NCI-H510A treated with DMSO at 0.1 percent for 48 hours (cell line): ENCODE results near the gene SPDYE11.
"Not testable (repeated sequence)": the region's sequence is repeated elsewhere in the genome, so short reads cannot be mapped to it uniquely, and the experiment has no call there.

ENCODE experiments used
- DNase-seq: peaks from one replicate; lab custom pipeline; 2025; lab: John Stamatoyannopoulos, UW

Gene SPDYE11, protein sequence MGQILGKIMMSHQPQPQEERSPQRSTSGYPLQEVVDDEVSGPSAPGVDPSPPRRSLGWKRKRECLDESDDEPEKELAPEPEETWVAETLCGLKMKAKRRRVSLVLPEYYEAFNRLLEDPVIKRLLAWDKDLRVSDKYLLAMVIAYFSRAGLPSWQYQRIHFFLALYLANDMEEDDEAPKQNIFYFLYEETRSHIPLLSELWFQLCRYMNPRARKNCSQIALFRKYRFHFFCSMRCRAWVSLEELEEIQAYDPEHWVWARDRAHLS

DNA sequence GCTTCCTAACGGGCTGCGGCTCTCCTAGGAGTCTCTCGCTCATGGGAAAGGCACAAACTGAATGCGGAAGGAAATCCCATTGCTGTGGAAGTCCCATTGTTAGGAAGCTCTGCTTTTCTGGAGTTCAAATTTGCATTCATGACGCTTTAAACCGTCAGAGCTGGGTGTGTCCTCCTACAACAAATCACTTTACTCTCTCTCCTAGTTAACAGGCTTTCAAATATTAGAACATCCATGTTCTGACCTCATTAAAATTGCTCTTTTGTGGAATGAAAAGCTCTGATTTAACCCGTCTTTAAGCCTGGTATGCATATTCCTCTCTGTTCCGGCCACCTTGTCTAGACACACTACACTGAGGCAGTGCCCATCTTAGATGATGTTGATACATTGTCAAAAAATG, at the start of gene SPDYE11:
Gene SPDYE11, minus strand, starts transcription at position 101 of the 400 bp plus-strand sequence. CDS start 1,800 bp downstream, outside the sequence.
- not testable (repeated sequence) for DNase-seq

DNA sequence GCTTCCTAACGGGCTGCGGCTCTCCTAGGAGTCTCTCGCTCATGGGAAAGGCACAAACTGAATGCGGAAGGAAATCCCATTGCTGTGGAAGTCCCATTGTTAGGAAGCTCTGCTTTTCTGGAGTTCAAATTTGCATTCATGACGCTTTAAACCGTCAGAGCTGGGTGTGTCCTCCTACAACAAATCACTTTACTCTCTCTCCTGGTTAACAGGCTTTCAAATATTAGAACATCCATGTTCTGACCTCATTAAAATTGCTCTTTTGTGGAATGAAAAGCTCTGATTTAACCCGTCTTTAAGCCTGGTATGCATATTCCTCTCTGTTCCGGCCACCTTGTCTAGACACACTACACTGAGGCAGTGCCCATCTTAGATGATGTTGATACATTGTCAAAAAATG, 28.2 kb upstream of the SPDYE11 start, which contains the start of gene SPDYE9:
Gene SPDYE9, minus strand, starts transcription at position 101 of the 400 bp plus-strand sequence. CDS start 1,800 bp downstream, outside the sequence.
- not testable (repeated sequence) for DNase-seq

DNA sequence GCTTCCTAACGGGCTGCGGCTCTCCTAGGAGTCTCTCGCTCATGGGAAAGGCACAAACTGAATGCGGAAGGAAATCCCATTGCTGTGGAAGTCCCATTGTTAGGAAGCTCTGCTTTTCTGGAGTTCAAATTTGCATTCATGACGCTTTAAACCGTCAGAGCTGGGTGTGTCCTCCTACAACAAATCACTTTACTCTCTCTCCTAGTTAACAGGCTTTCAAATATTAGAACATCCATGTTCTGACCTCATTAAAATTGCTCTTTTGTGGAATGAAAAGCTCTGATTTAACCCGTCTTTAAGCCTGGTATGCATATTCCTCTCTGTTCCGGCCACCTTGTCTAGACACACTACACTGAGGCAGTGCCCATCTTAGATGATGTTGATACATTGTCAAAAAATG, 28.0 kb downstream of the SPDYE11 start, which contains the start of gene SPDYE8:
Gene SPDYE8, minus strand, starts transcription at position 101 of the 400 bp plus-strand sequence. CDS start 1,800 bp downstream, outside the sequence.
- DNase-seq, result not testable (repeated sequence)

DNA sequence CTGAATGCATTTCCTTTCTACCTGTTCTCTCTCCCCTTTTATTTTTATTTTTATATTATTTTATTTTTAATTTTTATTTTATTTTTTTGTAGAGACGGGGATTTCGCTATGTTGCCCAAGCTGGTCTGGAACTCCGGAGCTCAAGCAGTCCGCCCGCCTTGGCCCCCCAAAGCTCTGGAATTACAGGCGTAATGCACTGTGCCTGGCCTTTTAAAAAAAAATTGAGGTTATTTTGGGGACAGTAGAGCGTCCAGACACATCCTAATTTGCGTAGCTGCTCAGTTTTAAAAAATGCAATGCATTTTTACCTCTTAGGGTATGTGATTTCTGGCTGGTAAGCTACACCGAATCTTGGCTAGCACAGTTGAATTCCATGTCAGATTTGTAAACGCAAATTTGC, 51.2 kb downstream of the SPDYE11 start:
- not testable (repeated sequence) for DNase-seq

DNA sequence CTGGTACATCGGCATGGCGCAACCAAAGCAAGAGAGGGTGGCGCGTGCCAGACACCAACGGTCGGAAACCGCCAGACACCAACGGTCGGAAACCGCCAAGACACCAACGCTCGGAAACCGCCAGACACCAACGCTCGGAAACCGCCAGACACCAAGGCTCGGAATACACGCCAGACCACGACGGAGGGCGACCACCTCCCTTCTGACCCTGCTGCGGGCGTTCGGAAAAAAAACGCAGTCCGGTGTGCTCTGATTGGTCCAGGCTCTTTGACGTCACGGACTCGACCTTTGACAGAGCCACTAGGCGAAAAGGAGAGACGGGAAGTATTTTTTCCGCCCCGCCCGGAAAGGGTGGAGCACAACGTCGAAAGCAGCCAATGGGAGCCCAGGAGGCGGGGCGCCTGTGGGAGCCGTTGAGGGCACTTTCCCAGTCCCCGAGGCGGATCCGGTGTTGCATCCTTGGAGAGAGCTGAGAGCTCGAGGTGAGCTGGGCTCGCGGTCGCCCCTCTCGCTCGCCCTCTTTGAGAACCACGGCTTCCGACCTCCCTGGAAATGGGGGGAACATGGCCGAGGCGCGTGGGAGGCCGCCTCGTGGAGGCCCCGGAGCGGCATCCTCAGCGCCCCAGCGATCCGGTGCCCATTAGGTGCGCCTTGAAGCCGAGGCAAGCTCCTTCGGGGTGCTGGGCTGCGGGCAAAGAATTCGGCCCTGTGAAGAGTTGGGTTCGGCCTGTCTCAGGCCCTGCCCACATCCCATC, 51.8 kb downstream of the SPDYE11 start:
- not testable (repeated sequence) for DNase-seq

DNA sequence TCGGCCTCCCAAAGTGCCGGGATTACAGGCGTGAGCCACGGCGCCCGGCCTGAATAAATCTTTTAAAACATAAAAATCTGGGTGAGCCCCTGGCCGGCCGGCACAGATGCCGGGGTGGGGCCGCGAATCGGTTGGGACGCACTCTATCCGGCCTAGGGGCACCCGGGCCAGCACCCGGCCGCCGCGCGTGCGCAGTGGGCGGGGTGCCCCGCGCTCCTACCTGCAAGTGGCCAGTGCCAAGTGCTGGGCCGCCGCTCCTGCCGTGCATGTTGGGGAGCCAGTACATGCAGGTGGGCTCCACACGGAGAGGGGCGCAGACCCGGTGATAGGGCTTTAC, 52.4 kb downstream of the SPDYE11 start:
- not testable (repeated sequence) for DNase-seq

DNA sequence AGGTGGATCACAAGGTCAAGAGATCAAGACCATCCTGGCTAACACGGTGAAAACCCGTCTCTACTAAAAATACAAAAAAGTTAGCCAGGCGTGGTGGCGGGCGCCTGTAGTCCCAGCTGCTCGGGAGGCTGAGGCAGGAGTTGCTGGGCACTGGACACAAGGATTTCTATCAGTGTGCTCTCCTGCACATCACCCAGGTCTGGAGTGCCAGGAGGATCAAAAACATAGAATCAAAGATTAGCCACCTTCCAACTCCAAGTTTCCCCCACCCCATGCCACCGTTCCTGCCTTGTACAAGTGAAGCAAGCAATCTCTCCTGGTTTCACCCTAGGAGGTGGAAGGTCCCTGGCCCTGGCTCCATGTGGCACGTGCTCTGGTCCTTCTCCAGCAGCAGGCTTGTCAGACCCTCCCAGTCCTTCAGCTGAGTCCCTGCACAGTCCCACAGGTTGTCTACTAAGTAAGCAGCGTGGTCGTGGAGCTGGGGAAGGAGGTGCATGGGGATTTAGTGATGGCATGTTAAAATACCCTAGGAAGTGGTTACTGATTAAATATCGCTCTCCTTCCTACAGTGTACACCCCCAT, 59.7 kb downstream of the SPDYE11 start:
- DNase-seq, result not testable (repeated sequence)
